Keratinocyte (primary cell): ENCODE measurements around the gene SNX19.

Experiments
- EZH2 ChIP-seq: IDR thresholded peaks from one replicate; pipeline ENCODE4 v1.6.1; 2012; ENCODE audit warnings: inconsistent platforms, mild to moderate bottlenecking, low read length, moderate library complexity
- TF ChIP-seq, protein P1 (sequence below), 3 experiments: IDR thresholded peaks in 1 of 3; conservative IDR thresholded peaks in 1 of 3; optimal IDR thresholded peaks in 1 of 3; 2 replicates in 2 of 3; 3 replicates in 1 of 3; pipeline versions ENCODE3 to v1.5.1; 2011; ENCODE audit warnings: low read length in 3 of 3, mild to moderate bottlenecking in 3 of 3, moderate library complexity in 2 of 3, control low read depth in 1 of 3, inconsistent platforms in 1 of 3; ENCODE audit not compliant: insufficient read depth in 2 of 3; ENCODE audit errors: extremely low read depth in 1 of 3

DNA sequence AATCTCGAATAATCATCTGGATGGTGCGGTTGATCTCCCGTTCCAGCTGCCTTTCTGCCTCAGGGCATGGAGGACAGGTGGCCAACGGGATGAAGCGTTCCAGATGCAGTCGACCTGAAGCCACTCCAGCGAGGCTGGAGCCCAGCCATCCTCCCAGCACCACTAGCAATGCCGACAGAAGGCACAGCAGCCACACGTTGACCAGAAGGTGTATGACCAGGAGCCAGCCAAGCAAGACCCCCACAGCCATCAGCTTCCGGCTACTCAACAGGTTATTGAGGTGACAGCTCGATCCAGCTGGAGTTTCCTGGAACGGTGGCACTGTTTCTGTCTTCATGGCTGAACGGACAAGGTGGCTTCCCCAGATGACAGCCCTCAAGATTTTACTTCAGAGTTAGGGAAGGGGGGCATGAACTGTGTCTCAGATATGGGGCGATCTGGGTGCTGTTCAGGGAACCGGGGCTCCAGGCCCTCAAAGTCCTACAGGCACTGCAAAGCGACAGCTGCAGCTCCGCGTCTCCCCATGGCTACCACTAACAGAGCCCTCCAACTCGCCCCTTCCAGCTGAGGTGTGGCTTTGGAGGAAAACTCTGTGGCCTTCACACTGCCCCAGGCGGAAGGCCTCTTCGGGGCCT, 559 bp downstream of the SNX19 start:
- TF ChIP-seq, protein P1, sequence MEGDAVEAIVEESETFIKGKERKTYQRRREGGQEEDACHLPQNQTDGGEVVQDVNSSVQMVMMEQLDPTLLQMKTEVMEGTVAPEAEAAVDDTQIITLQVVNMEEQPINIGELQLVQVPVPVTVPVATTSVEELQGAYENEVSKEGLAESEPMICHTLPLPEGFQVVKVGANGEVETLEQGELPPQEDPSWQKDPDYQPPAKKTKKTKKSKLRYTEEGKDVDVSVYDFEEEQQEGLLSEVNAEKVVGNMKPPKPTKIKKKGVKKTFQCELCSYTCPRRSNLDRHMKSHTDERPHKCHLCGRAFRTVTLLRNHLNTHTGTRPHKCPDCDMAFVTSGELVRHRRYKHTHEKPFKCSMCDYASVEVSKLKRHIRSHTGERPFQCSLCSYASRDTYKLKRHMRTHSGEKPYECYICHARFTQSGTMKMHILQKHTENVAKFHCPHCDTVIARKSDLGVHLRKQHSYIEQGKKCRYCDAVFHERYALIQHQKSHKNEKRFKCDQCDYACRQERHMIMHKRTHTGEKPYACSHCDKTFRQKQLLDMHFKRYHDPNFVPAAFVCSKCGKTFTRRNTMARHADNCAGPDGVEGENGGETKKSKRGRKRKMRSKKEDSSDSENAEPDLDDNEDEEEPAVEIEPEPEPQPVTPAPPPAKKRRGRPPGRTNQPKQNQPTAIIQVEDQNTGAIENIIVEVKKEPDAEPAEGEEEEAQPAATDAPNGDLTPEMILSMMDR (optimal IDR thresholded peaks at IDR 0.05 in 1 of 3, IDR thresholded peaks at IDR 0.05 in 1 of 3, conservative IDR thresholded peaks at IDR 0.05 in 1 of 3; ENCODE audit: extremely low read depth in 1 of 3, insufficient read depth in 2 of 3, low read length in 3 of 3): no peak
- no peak for TF ChIP-seq EZH2
